Measurements from ENCODE around the gene KIF4A.
"Not testable (repeated sequence)": the region's sequence is repeated elsewhere in the genome, so short reads cannot be mapped to it uniquely, and the experiment has no call there.

KIF4A gene, protein sequence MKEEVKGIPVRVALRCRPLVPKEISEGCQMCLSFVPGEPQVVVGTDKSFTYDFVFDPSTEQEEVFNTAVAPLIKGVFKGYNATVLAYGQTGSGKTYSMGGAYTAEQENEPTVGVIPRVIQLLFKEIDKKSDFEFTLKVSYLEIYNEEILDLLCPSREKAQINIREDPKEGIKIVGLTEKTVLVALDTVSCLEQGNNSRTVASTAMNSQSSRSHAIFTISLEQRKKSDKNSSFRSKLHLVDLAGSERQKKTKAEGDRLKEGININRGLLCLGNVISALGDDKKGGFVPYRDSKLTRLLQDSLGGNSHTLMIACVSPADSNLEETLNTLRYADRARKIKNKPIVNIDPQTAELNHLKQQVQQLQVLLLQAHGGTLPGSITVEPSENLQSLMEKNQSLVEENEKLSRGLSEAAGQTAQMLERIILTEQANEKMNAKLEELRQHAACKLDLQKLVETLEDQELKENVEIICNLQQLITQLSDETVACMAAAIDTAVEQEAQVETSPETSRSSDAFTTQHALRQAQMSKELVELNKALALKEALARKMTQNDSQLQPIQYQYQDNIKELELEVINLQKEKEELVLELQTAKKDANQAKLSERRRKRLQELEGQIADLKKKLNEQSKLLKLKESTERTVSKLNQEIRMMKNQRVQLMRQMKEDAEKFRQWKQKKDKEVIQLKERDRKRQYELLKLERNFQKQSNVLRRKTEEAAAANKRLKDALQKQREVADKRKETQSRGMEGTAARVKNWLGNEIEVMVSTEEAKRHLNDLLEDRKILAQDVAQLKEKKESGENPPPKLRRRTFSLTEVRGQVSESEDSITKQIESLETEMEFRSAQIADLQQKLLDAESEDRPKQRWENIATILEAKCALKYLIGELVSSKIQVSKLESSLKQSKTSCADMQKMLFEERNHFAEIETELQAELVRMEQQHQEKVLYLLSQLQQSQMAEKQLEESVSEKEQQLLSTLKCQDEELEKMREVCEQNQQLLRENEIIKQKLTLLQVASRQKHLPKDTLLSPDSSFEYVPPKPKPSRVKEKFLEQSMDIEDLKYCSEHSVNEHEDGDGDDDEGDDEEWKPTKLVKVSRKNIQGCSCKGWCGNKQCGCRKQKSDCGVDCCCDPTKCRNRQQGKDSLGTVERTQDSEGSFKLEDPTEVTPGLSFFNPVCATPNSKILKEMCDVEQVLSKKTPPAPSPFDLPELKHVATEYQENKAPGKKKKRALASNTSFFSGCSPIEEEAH

DNA sequence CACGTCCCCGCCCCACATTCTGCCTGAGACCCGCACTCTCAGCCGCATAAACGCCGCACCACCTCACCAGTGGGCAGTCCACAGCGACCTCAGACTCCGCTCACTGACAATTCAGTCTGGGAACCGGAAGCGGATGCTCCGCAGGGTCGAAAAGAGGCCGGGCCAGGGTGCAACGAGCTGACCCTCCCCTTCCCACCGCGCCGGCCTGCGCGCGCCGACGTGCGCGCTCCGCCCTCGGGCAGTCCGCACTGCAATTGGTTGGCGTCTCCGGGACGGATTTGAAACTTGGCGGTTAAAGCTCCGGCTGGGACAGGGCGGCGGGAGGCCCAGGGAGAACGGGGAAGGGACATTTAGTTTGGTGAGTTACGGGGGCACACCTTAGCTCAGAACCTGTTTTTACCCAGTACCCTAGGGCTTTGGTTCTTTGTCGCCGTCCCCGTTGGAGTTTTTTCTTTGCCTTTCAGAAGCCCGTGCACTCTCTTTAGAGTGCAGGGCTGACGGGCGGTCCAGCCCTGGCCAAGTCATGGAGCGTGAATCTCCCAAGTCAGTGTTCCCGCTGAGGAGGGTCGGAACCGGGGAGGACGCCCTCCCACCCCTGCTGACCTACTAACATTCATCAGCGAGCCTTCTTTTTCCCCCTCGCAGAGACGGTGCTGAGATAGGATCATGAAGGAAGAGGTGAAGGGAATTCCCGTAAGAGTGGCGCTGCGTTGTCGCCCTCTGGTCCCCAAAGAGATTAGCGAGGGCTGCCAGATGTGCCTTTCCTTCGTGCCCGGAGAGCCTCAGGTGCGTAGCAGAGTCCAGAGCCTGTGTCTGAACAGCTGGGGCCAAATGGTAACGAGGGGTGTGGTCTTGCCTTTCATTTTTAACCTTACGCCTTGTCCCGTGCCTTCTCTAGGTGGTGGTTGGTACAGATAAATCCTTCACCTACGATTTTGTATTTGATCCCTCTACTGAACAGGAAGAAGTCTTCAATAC lies at the start of gene KIF4A, which contains the start of gene PDZD11:
TSS of gene KIF4A (plus strand) at position 312 of the 978 bp plus-strand sequence. CDS start at position 667, 355 bp downstream.
TSS of gene PDZD11 (minus strand) at position 135 of the 978 bp plus-strand sequence. CDS start 586 bp downstream, outside the sequence.
- DNase-seq = peak; percentile 83

DNA sequence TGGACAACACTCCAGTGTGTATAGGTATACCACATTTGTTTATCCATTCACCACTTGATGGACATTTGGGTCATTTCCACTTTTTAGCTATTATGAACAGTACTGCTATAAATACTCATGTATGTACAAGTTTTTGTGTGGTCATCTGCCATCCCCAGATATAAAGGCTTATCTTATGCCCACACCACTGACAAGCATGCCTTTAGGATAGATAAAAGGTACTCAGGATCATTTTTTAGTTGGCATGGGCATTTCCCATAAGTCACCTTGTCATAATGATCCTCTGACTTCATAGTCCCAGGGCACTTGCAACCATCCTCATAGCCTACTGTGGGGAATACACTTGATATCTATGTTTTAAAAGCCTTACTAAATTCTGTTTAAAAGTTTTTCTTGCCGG lies 49.2 kb upstream of the KIF4A start:
- no peak for DNase-seq

GRCh38 chrX:70241501-70241900 lies 48.4 kb upstream of the KIF4A start:
- DNase-seq = no peak

DNA sequence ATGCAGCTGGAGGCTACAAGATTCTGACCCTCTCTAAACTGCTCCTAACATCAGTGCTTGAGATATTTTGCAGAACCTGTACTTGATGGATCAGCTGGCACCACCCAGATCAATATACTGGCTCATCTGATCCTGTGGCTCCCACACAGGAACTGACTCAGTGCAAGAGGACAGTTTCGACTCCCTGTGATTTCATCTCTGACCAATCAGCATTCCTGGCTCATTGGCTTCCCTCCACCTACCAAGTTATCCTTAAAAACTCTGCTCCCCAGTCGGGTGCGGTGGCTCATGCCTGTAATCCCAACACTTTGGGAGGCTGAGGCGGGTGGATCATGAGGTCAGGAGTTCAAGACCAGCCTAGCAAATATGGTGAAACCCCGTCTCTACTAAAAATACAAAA lies 46.3 kb upstream of the KIF4A start:
- DNase-seq = not testable (repeated sequence)

DNA sequence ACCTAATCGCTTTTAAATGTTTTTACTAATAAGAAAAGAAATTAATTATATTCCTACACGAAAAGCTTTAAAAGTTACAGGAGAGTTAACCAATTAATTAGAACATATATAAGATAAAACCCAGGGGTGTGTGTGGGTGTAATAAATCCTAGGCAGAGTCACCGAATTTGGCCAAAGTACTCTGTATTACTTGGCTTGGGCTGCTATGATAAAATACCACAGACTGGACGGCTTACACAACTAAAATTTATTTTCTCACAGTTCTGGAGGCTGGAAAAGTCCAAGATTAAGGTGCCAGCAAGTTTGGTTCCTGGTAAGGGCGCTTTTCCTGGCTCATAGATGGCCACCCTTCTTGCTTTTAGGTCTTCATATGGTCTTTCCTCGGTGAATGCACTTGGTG lies 45.0 kb upstream of the KIF4A start:
- DNase-seq = no peak

DNA sequence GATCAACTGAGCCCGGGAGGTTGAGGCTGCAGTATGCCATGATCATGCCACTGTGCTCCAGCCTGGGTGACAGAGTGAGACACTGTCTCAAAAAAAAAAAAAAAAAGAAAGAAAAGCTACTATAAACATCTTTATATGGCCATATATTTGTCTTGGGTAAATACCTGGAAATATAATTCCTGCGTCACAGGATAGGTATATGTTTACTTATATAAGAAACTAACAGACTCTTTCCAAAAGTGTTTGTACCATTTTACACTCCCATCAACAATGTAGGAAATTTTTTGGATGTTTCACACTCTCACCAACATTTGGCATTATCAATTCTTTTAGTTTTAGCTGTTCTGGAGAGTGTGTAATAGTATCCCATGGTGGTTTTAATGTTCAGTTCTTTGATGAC lies 42.7 kb upstream of the KIF4A start:
- no peak for DNase-seq

- DNase-seq = no peak
Observed at GRCh38 chrX:70252491-70252890, 37.4 kb upstream of the KIF4A start.

DNA sequence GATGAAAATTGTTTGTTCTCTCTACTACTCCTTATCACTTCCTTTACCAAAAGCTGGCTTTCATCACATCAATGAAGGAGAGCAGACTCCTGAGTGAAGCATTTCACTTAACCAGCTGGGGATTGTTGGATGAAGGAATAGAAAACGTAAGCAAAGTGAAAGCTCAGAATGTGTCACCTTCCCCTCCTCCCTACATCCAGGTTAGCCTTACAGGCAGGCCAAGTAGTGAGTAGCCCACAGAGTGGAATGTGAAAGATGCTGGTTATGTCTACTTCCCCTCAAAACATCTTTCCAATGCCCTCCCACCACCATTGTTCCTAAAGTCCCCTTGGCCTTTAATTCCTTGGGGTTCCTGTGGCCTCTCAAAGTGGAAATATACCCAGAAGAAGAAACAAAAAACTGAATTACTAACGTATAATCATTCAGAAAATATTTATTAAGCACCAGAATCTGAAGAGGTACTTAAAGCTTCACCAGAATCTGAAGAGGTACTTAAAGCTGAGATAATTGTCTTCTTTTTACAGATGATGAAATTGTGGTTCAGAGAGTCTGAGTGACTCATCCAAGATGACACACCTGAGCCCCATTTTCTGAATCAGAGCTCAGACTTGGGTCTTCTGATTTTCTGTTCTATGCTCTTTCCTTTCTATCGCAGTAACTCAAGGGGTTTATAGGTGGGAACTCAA lies 36.4 kb upstream of the KIF4A start:
- no peak for DNase-seq

GRCh38 chrX:70254063-70254400 lies 35.9 kb upstream of the KIF4A start:
- DNase-seq = no peak

DNA sequence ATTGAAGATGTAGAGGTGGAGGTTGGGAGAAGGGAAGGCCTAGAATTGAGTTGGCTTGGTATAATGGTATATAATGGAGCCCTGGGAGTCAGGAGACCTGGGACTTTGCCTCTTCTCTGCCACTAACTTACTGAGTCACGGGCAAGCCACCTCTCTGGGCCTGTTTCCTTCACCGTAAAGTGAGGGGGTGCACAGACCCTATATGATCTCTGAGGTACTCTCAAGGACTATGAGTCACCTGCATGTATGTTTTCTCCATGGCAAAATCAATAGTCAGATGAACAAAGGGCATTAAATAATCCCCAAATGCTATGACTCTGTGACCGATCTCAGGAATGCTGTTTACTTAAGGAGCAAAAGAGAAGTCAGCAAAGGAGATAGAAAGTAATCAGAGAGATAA lies 35.0 kb upstream of the KIF4A start:
- no peak for DNase-seq

DNA sequence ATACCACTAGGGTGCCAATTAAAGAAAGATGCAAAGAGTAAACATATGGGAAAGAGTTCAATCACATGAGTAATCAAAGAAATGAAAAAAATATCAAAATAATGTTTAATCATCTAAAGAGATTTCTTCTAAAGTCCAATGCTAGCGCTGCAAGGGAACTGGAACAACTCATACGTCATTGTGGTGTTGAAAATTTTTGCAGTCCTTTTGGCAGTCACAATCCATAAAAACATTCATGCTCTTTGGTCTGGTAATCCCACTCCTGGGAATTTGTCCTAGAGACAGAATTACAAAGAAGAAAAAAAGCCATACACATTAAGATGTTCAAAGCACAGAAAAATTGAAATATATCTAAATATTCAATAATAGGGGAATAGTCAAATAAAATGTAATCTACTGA lies 34.5 kb upstream of the KIF4A start:
- DNase-seq = no peak

- DNase-seq = no peak
Observed at GRCh38 chrX:70257423-70258288, 32.2 kb upstream of the KIF4A start.

DNA sequence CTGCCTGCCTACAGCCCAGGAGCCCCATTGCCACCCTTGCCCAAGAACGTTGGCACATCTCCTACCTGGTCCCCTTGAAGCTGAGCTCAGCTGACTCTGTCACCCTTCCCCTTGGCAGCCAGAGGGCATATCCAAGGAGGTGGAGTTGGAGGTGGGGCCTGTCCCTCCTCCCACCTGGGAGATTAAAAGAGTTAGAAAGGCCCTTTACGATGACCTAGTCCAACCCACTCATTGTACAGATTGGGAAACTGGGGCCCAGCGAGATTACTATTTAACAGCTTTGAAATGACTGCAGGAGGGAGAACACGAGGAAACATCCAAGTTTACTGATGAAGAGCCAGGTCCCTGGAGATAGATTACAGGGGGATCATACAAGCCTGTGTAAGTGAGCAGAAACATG lies 29.8 kb upstream of the KIF4A start, which contains the start of gene P2RY4:
TSS of gene P2RY4 (minus strand) at position 101 of the 400 bp plus-strand sequence. CDS start 580 bp downstream, outside the sequence.
- no peak for DNase-seq

DNA sequence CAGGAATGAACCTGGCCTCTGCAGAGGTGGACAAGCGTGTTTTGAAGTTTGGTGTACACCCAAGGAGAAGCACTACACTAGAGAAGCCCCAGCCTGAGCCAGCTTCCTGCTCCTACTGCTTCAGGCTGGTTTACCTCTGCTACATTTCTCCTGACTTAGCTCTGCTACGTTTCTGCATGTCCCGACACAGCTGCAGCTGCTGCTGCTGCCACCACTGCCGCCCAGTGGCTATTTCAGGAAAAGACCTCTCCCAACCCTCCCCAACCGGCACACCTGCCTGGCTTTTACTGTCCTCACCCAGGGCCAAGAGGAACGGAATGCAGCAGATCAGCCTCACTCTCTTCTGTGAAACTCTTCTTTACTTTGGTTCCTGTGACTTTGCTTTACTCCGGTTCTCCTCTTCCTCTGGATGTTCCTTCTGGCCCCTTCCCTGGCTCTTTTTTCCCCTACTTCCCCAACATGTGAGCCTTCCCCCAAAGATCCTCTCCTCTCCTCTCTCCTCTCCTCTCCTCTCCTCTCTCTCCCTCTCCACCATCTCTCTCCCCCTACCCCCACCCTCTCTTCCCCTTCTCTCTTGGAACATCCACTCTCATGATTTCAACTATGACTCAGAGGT lies 26.8 kb upstream of the KIF4A start:
- DNase-seq = peak; percentile 73

DNA sequence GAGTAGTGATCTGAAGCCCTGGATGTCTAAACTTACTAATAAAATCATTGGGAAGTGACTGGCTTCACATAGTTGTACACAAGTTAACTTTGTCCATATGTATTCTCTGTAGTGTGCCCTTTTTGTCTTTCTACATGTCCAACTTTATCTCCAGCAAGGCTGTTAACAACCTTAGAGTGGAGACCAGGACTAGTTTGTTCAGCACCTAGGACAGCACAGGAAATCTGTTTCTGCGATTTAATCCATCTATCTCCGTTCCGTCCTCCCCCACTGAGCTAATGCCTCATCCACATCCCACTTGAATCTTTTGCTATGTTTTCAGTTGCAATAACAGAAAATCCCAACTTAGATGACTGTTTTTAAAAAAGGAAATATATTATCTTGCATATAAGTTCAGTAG lies 25.1 kb upstream of the KIF4A start:
- no peak for DNase-seq

DNA sequence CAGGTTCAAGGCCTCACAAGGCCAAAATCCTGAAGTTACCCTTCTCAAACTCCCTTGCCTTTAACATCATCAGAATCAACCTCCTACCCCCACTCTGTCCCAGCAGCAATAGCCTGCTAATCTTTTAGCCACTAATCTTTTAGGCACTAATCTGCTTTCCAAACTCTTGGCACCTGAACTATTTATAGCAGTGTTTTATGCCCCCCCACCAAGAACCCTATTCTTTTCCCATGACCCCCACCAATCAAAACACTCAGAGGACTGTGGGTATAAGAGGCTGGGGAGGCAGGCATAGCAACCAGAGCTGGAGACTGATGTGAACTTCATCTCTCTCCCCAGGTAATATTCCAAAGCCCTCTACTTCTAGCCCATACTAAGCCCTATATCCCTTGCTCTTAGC lies 21.9 kb upstream of the KIF4A start, which contains the start of gene ARR3:
TSS of gene ARR3 (plus strand) at position 301 of the 400 bp plus-strand sequence. CDS start 1,052 bp downstream, outside the sequence.
- DNase-seq = no peak

DNA sequence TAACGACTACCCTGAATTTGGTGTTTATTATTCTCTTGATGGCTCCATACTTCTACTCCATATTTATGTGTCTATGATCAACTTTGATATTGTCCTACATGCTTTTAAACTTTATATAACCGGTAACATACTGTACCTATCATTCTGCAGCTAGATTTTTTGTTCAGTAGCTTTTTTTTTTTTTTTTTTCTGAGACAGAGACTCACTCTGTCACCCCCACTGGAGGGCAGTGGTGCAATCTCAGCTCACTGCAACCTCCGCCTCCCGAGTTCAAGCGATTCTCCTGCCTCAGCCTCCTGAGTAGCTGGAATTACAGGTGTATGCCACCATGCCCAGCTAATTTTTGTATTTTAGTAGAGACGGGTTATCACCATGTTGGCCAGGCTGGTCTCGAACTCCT lies 15.9 kb upstream of the KIF4A start:
- DNase-seq = not testable (repeated sequence)

- no peak for DNase-seq
Observed at GRCh38 chrX:70279081-70279480, 10.8 kb upstream of the KIF4A start.

GRCh38 chrX:70280573-70280972 lies 9.3 kb upstream of the KIF4A start:
- no peak for DNase-seq

DNA sequence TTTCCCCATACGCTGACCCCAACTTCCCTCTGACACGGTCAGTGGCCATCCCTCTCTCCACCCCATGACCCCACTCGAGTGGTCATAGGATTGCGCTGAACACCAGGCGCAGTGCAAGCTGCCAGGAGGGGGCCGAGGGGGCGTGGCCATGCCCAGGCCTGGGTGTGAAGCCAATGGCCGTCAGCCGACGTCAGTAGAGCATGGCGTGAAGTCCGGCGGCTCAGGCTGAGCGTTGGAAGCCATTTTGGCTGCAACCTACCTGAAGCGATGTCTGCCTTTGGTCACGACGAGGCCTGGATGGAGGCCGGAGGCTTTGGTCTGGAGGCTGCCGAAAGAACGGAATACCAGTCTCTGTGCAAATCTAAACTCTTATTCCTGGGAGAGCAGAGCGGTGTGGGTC lies 8.0 kb upstream of the KIF4A start, which contains the start of gene RAB41:
TSS of gene RAB41 (plus strand) at position 222 of the 400 bp plus-strand sequence. CDS start at position 268, 46 bp downstream.
- DNase-seq = no peak
